GM12878 (cell line): ENCODE data around the gene NYAP1. TPM values are rescaled to one million over a fixed set of nuclear protein-coding genes. Genes with fewer than 3 reads are reported as not detected.
A peak's percentile ranks its signal among the peaks of the same experiment; 100 is the strongest.

ENCODE experiments used
- GABPA ChIP-seq: IDR thresholded peaks from 2 replicates; pipeline ENCODE4 v1.6.1; 2014; ENCODE audit warnings: antibody characterized with exemption, low read depth, mild to moderate bottlenecking, inconsistent platforms
- MEF2A ChIP-seq: IDR thresholded peaks from 2 replicates; pipeline ENCODE4 v1.6.1; 2011; ENCODE audit warnings: low read depth, mild to moderate bottlenecking, low read length, moderate library complexity; ENCODE audit not compliant: insufficient read depth
- MEF2B ChIP-seq: fragments of 450-650 bp; IDR thresholded peaks from 2 replicates; pipeline ENCODE4 v1.6.1; 2018; ENCODE audit warnings: mild to moderate bottlenecking, moderate library complexity; ENCODE audit not compliant: partially characterized antibody, poor library complexity, severe bottlenecking
- MTA3 ChIP-seq: IDR thresholded peaks from 2 replicates; pipeline ENCODE4 v1.6.1; 2012; ENCODE audit warnings: low read length, inconsistent platforms, borderline replicate concordance
- POLR2A ChIP-seq: IDR thresholded peaks from 2 replicates; pipeline ENCODE4 v1.6.1; 2011; ENCODE audit warnings: low read depth, mild to moderate bottlenecking, low read length
- SMC3 ChIP-seq: IDR thresholded peaks from 2 replicates; pipeline ENCODE4 v1.6.1; 2011; ENCODE audit warnings: low read length, improper control_type of control experiment, borderline replicate concordance
- TAF1 ChIP-seq: IDR thresholded peaks from 2 replicates; pipeline ENCODE4 v1.6.1; 2011; ENCODE audit warnings: mild to moderate bottlenecking, low read depth, low read length, borderline replicate concordance
- ZSCAN29 ChIP-seq: fragments of 450-650 bp; IDR thresholded peaks from 2 replicates; pipeline ENCODE4 v1.6.1; 2017; ENCODE audit warnings: mild to moderate bottlenecking, moderate library complexity
- polyA plus RNA-seq, 11 experiments: library from polyadenylated mRNA; depleted of rRNA in 4 of 11; unstranded in 6 of 11; stranded (reverse) in 5 of 11; fragments of >200 nt; fragmentation: Nextera tagmentation in 4 of 11; fragmentation: Illumina TruSeq in 1 of 11; extraction: Ambion mirVana in 4 of 11; extraction: Trizol in 1 of 11; gene quantifications; 1 replicate in 1 of 11; 2 replicates in 10 of 11; pipeline versions ENCODE4 v1.2.1 to v1.2.3, GENCODE V29; 2011 to 2016; ENCODE audit warnings: inconsistent platforms in 2 of 11, missing spikeins in 2 of 11, low read depth in 1 of 11
- total RNA-seq, 4 experiments: library from RNA; depleted of rRNA in 3 of 4; stranded (reverse); fragments of >200 nt in 3 of 4; fragmentation: Illumina TruSeq in 1 of 4; extraction: Trizol in 1 of 4; gene quantifications; 2 replicates each; pipeline versions ENCODE4 v1.2.1 to v1.2.3, GENCODE V29; 2013 to 2021
- TF ChIP-seq, protein P1 (sequence below): fragments of 450-650 bp; IDR thresholded peaks from 2 replicates; pipeline ENCODE4 v1.6.1; 2017; ENCODE audit warnings: mild to moderate bottlenecking
- TF ChIP-seq, protein P2 (sequence below): fragments of 450-650 bp; IDR thresholded peaks from 2 replicates; pipeline ENCODE4 v1.6.1; 2016; ENCODE audit warnings: mild to moderate bottlenecking, moderate library complexity, borderline replicate concordance
- TF ChIP-seq, protein P3 (sequence below): fragments of 450-650 bp; IDR thresholded peaks from 2 replicates; pipeline ENCODE4 v1.6.1; 2017; ENCODE audit warnings: mild to moderate bottlenecking, moderate library complexity
- TF ChIP-seq, protein P4 (sequence below): fragments of 450-650 bp; IDR thresholded peaks from 2 replicates; pipeline ENCODE4 v1.6.1; 2017; ENCODE audit warnings: mild to moderate bottlenecking, moderate library complexity

The NYAP1 gene
- total and polyA plus RNA-seq, 10 of the 15 experiments (the other 5 are each of a cell fraction or from before 2014, with no cell fraction given) = 0.04 to 0.28 (median 0.11) TPM; not detected in 6

DNA sequence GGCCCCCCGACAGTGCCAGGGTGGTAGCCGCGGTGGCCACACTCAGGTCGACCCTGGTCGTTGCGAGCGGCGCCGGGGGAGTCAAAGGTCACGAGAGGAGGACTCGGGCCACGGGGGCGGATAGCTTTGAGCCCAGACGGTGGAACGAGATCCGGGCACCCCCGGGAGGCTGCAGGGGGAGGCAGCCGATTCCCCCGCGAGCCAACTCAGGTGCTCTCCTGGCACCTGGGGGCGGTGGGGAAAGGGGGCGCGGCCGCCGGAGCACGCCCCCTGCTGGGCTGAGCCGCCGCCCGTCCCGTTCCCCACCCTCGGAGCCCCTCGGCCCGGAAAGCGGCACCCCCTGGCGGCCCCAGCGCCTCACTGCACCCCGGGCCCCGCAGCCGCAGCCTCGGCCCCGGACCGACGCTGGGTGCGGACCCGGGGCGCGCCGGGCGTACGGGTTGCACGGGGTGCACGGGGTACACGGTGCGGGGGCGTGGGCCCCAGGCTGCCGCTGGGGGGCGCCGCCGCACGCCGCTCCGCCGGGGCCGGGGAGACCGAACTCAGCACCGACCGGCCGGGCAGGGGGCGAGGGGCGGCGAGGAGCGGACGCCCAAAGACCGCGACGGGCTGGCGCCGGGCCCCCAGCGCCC is 521 bp upstream of the NYAP1 start (continued):
- TF ChIP-seq, protein P1, sequence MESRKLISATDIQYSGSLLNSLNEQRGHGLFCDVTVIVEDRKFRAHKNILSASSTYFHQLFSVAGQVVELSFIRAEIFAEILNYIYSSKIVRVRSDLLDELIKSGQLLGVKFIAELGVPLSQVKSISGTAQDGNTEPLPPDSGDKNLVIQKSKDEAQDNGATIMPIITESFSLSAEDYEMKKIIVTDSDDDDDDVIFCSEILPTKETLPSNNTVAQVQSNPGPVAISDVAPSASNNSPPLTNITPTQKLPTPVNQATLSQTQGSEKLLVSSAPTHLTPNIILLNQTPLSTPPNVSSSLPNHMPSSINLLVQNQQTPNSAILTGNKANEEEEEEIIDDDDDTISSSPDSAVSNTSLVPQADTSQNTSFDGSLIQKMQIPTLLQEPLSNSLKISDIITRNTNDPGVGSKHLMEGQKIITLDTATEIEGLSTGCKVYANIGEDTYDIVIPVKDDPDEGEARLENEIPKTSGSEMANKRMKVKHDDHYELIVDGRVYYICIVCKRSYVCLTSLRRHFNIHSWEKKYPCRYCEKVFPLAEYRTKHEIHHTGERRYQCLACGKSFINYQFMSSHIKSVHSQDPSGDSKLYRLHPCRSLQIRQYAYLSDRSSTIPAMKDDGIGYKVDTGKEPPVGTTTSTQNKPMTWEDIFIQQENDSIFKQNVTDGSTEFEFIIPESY = no peak
- TF ChIP-seq, protein P2, sequence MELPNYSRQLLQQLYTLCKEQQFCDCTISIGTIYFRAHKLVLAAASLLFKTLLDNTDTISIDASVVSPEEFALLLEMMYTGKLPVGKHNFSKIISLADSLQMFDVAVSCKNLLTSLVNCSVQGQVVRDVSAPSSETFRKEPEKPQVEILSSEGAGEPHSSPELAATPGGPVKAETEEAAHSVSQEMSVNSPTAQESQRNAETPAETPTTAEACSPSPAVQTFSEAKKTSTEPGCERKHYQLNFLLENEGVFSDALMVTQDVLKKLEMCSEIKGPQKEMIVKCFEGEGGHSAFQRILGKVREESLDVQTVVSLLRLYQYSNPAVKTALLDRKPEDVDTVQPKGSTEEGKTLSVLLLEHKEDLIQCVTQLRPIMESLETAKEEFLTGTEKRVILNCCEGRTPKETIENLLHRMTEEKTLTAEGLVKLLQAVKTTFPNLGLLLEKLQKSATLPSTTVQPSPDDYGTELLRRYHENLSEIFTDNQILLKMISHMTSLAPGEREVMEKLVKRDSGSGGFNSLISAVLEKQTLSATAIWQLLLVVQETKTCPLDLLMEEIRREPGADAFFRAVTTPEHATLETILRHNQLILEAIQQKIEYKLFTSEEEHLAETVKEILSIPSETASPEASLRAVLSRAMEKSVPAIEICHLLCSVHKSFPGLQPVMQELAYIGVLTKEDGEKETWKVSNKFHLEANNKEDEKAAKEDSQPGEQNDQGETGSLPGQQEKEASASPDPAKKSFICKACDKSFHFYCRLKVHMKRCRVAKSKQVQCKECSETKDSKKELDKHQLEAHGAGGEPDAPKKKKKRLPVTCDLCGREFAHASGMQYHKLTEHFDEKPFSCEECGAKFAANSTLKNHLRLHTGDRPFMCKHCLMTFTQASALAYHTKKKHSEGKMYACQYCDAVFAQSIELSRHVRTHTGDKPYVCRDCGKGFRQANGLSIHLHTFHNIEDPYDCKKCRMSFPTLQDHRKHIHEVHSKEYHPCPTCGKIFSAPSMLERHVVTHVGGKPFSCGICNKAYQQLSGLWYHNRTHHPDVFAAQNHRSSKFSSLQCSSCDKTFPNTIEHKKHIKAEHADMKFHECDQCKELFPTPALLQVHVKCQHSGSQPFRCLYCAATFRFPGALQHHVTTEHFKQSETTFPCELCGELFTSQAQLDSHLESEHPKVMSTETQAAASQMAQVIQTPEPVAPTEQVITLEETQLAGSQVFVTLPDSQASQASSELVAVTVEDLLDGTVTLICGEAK = no peak
- no peak for TF ChIP-seq MTA3
- no peak for TF ChIP-seq TAF1
- TF ChIP-seq, protein P3, sequence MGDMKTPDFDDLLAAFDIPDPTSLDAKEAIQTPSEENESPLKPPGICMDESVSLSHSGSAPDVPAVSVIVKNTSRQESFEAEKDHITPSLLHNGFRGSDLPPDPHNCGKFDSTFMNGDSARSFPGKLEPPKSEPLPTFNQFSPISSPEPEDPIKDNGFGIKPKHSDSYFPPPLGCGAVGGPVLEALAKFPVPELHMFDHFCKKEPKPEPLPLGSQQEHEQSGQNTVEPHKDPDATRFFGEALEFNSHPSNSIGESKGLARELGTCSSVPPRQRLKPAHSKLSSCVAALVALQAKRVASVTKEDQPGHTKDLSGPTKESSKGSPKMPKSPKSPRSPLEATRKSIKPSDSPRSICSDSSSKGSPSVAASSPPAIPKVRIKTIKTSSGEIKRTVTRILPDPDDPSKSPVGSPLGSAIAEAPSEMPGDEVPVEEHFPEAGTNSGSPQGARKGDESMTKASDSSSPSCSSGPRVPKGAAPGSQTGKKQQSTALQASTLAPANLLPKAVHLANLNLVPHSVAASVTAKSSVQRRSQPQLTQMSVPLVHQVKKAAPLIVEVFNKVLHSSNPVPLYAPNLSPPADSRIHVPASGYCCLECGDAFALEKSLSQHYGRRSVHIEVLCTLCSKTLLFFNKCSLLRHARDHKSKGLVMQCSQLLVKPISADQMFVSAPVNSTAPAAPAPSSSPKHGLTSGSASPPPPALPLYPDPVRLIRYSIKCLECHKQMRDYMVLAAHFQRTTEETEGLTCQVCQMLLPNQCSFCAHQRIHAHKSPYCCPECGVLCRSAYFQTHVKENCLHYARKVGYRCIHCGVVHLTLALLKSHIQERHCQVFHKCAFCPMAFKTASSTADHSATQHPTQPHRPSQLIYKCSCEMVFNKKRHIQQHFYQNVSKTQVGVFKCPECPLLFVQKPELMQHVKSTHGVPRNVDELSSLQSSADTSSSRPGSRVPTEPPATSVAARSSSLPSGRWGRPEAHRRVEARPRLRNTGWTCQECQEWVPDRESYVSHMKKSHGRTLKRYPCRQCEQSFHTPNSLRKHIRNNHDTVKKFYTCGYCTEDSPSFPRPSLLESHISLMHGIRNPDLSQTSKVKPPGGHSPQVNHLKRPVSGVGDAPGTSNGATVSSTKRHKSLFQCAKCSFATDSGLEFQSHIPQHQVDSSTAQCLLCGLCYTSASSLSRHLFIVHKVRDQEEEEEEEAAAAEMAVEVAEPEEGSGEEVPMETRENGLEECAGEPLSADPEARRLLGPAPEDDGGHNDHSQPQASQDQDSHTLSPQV = peak; percentile 84
- no peak for TF ChIP-seq MEF2B
- no peak for TF ChIP-seq GABPA
- TF ChIP-seq, protein P4, sequence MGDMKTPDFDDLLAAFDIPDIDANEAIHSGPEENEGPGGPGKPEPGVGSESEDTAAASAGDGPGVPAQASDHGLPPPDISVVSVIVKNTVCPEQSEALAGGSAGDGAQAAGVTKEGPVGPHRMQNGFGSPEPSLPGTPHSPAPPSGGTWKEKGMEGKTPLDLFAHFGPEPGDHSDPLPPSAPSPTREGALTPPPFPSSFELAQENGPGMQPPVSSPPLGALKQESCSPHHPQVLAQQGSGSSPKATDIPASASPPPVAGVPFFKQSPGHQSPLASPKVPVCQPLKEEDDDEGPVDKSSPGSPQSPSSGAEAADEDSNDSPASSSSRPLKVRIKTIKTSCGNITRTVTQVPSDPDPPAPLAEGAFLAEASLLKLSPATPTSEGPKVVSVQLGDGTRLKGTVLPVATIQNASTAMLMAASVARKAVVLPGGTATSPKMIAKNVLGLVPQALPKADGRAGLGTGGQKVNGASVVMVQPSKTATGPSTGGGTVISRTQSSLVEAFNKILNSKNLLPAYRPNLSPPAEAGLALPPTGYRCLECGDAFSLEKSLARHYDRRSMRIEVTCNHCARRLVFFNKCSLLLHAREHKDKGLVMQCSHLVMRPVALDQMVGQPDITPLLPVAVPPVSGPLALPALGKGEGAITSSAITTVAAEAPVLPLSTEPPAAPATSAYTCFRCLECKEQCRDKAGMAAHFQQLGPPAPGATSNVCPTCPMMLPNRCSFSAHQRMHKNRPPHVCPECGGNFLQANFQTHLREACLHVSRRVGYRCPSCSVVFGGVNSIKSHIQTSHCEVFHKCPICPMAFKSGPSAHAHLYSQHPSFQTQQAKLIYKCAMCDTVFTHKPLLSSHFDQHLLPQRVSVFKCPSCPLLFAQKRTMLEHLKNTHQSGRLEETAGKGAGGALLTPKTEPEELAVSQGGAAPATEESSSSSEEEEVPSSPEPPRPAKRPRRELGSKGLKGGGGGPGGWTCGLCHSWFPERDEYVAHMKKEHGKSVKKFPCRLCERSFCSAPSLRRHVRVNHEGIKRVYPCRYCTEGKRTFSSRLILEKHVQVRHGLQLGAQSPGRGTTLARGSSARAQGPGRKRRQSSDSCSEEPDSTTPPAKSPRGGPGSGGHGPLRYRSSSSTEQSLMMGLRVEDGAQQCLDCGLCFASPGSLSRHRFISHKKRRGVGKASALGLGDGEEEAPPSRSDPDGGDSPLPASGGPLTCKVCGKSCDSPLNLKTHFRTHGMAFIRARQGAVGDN = peak; percentile 60
- TF ChIP-seq MEF2A = no peak
- TF ChIP-seq SMC3 = peak; percentile 74; the same call in 1 of the 2 replicates
- no peak for TF ChIP-seq POLR2A
- TF ChIP-seq ZSCAN29 = 0 out of 2 replicates have a peak, but pooled peaks have one; percentile 55
